K562 (cell line): ENCODE measurements around the gene NR2E1. TPM values are rescaled to one million over a fixed set of nuclear protein-coding genes. Genes with fewer than 3 reads are reported as not detected.

Experiments
- ATAC-seq: fragments of 200-7000 bp; cut with Tn5 transposase; 3 replicates; pipeline ENCODE4 v1.9.1; 2020; ENCODE audit warnings: moderate library complexity
- BruUV-seq: library from RNA; stranded (reverse); fragments of 400-500 nt; replicated peaks from 2 replicates; lab custom pipeline; 2021; lab: Mats Ljungman, UMichigan
- CTCF ChIA-PET: fragments of 300-600 bp; formaldehyde crosslinking; extraction: SDS; loops from one replicate; lab custom pipeline; 2021; ENCODE audit warnings: low intra/inter-chr PET ratio; lab: Yijun Ruan, JAX
- POLR2A ChIA-PET: fragments of 300-600, 350-650 bp; sonication (Branson Sonifier 250); formaldehyde crosslinking; extraction: SDS; loops from one replicate; lab custom pipeline; 2021; ENCODE audit warnings: antibody characterized with exemption, inconsistent platforms; lab: Yijun Ruan, JAX
- DNase-seq, 4 experiments: peaks; one replicate each; pipeline versions ENCODE4 v3.0.0 to v3.0.0-alpha.2; 2011 to 2018; ENCODE audit warnings: low spot score in 3 of 4, mixed read lengths in 3 of 4; ENCODE audit errors: extremely low read depth in 1 of 4
- FAIRE-seq: peaks from 2 replicates; lab custom pipeline; 2011; peaks lifted over from hg19 to GRCh38; lab: Jason Lieb, UNC
- H2AFZ ChIP-seq: 2 replicates; pipeline ENCODE4 v1.6.0; 2011; ENCODE audit warnings: low read depth, low read length, control low read depth, inconsistent platforms
- H3K27ac ChIP-seq: fragments of 200-600 bp; 3 replicates; pipeline ENCODE4 v1.8.0; 2011; ENCODE audit warnings: low read depth, mild to moderate bottlenecking, control low read depth, inconsistent platforms, low read length, moderate library complexity, mixed read lengths; ENCODE audit errors: extremely low read depth
- H3K27me3 ChIP-seq, 2 experiments: fragments of 300-600 bp in 1 of 2; 2 replicates in 1 of 2; 3 replicates in 1 of 2; pipeline versions ENCODE4 v1.6.0 to v1.8.0; 2011; ENCODE audit warnings: inconsistent platforms in 2 of 2, low read length in 2 of 2, mild to moderate bottlenecking in 1 of 2, mixed read lengths in 1 of 2, moderate library complexity in 1 of 2; ENCODE audit not compliant: control insufficient read depth in 2 of 2, insufficient read depth in 2 of 2
- H3K36me3 ChIP-seq: fragments of 300-600 bp; 3 replicates; pipeline ENCODE4 v1.8.0; 2011; ENCODE audit warnings: mild to moderate bottlenecking, low read length, inconsistent platforms; ENCODE audit not compliant: control insufficient read depth, insufficient read depth
- H3K4me1 ChIP-seq, 2 experiments: fragments of 200-600 bp in 1 of 2; replicated peaks in 1 of 2; 2 replicates in 1 of 2; 3 replicates in 1 of 2; pipeline versions ENCODE4 v1.5.1 to v1.8.0; 2011; ENCODE audit warnings: inconsistent platforms in 2 of 2, low read length in 2 of 2, mild to moderate bottlenecking in 1 of 2, mixed read lengths in 1 of 2, moderate library complexity in 1 of 2; ENCODE audit not compliant: control insufficient read depth in 2 of 2, insufficient read depth in 2 of 2
- H3K4me2 ChIP-seq: 2 replicates; pipeline ENCODE4 v1.6.1; 2011; ENCODE audit warnings: low read length, control low read depth, inconsistent platforms, mixed read lengths; ENCODE audit not compliant: insufficient read depth
- H3K4me3 ChIP-seq: fragments of 200-600 bp; sonication (generic), shearing (Covaris generic); 2 replicates; pipeline ENCODE4 v1.5.1; 2016; ENCODE audit warnings: control low read depth, inconsistent platforms
- H3K79me2 ChIP-seq: fragments of 200-600 bp; 3 replicates; pipeline ENCODE4 v1.8.0; 2011; ENCODE audit warnings: low read length, inconsistent platforms; ENCODE audit not compliant: control insufficient read depth, insufficient read depth
- H3K9ac ChIP-seq, 2 experiments: 2 replicates each; pipeline versions ENCODE4 v1.6.0 to v1.6.1; 2011; ENCODE audit warnings: low read depth in 2 of 2, low read length in 2 of 2, control low read depth in 1 of 2, inconsistent platforms in 1 of 2, mild to moderate bottlenecking in 1 of 2, mixed read lengths in 1 of 2; ENCODE audit not compliant: insufficient read depth in 1 of 2
- H3K9me1 ChIP-seq: one replicate; pipeline ENCODE4 v1.6.0; 2011; ENCODE audit warnings: inconsistent platforms, mild to moderate bottlenecking, low read length, moderate library complexity; ENCODE audit not compliant: control insufficient read depth, insufficient read depth
- H3K9me3 ChIP-seq: replicated peaks from 2 replicates; pipeline ENCODE4 v1.5.1; 2011; ENCODE audit warnings: low read depth, low read length, inconsistent platforms; ENCODE audit not compliant: control insufficient read depth, insufficient read depth
- H4K20me1 ChIP-seq: replicated peaks from 2 replicates; pipeline ENCODE4 v1.6.1; 2011; ENCODE audit warnings: low read length, inconsistent platforms, mixed read lengths; ENCODE audit not compliant: control insufficient read depth, insufficient read depth
- CXXC5 ChIP-seq: fragments of 250-450 bp; sonication (Bioruptor Pico); IDR thresholded peaks from 2 replicates; pipeline ENCODE4 v1.8.0; 2022; ENCODE audit warnings: inconsistent platforms, mild to moderate bottlenecking, moderate library complexity
- ETV6 ChIP-seq, 3 experiments: fragments of 150-350 bp in 1 of 3; sonication (generic) in 1 of 3; formaldehyde crosslinking in 1 of 3; IDR thresholded peaks; 2 replicates each; pipeline versions ENCODE4 v1.6.1 to v1.8.0; 2014 to 2022; ENCODE audit warnings: borderline replicate concordance in 2 of 3, low read depth in 2 of 3, antibody characterized with exemption in 1 of 3, low read length in 1 of 3, mild to moderate bottlenecking in 1 of 3, missing genetic modification reagents in 1 of 3
- HMG20A ChIP-seq: fragments of 450-650 bp; formaldehyde crosslinking; conservative IDR thresholded peaks from 2 replicates; pipeline ENCODE4 v1.4.0; 2020; ENCODE audit warnings: mild to moderate bottlenecking, mixed read lengths
- HNRNPLL ChIP-seq: fragments of 200-400 bp; formaldehyde crosslinking; IDR thresholded peaks from 2 replicates; pipeline ENCODE4 v1.6.1; 2017; ENCODE audit warnings: low read length, low read depth, mild to moderate bottlenecking; ENCODE audit not compliant: poor library complexity, severe bottlenecking
- IRF2 ChIP-seq: sonication (generic); formaldehyde crosslinking; IDR thresholded peaks from 2 replicates; pipeline ENCODE4 v1.8.1; 2022; ENCODE audit warnings: mild to moderate bottlenecking, missing genetic modification reagents
- NFE2L1 ChIP-seq: fragments of 450-650 bp; IDR thresholded peaks from 2 replicates; pipeline ENCODE4 v1.6.1; 2016; ENCODE audit warnings: missing genetic modification characterization, low read depth, mild to moderate bottlenecking, missing compliant biosample characterization, moderate library complexity, borderline replicate concordance
- NRF1 ChIP-seq, 2 experiments: fragments of 450-650 bp; IDR thresholded peaks in 1 of 2; conservative IDR thresholded peaks in 1 of 2; 2 replicates each; pipeline ENCODE4 v1.6.1; 2014; ENCODE audit warnings: mild to moderate bottlenecking in 2 of 2
- RAD21 ChIP-seq, 2 experiments: fragments of 250-450 bp in 1 of 2; fragments of 450-650 bp in 1 of 2; sonication (Bioruptor Pico) in 1 of 2; formaldehyde crosslinking in 1 of 2; IDR thresholded peaks in 1 of 2; conservative IDR thresholded peaks in 1 of 2; 2 replicates each; pipeline versions ENCODE4 v1.4.0 to v1.8.0; 2020 to 2022; ENCODE audit warnings: mild to moderate bottlenecking in 2 of 2, moderate library complexity in 1 of 2
- WGBS: fragments of 100-300 bp; shearing (Covaris generic); methylation state at CpG from one replicate; pipeline ENCODE4 v1.1.6; 2016; ENCODE audit warnings: low coverage, mixed read lengths; ENCODE audit not compliant: insufficient coverage; ENCODE audit errors: missing lambda C conversion rate; 5-methylcytosine and 5-hydroxymethylcytosine counted together
- in situ Hi-C: fragments of 300-500 bp; cut with MboI; formaldehyde crosslinking; loops from 4 replicates; pipeline ENCODE4 v1.15.0; 2018; ENCODE audit warnings: inconsistent platforms, mixed read lengths
- intact Hi-C: fragments of 100-400 bp; cut with micrococcal nuclease; formaldehyde crosslinking; loops from 2 replicates; pipeline ENCODE4 v1.14.2; 2022
- polyA plus RNA-seq, 8 experiments: library from polyadenylated mRNA; depleted of rRNA in 4 of 8; stranded (reverse) in 5 of 8; unstranded in 3 of 8; fragments of >200 nt; fragmentation: Nextera tagmentation in 2 of 8; fragmentation: Illumina TruSeq in 1 of 8; extraction: Ambion mirVana in 2 of 8; extraction: Trizol in 1 of 8; gene quantifications; 2 replicates each; pipeline versions ENCODE4 v1.2.1 to v1.2.3, GENCODE V29; 2011 to 2014; ENCODE audit warnings: inconsistent platforms in 1 of 8, missing spikeins in 1 of 8
- total RNA-seq, 7 experiments: library from RNA; depleted of rRNA in 6 of 7; stranded (reverse); fragments of >200 nt in 6 of 7; fragmentation: Illumina TruSeq in 2 of 7; extraction: Trizol in 2 of 7; gene quantifications; 2 replicates each; pipeline versions ENCODE4 v1.2.1 to v1.2.3, GENCODE V29; 2011 to 2021; ENCODE audit warnings: low replicate concordance in 1 of 7
- TF ChIP-seq, protein P1 (sequence below), 2 experiments: fragments of 450-650 bp; conservative IDR thresholded peaks; 2 replicates each; pipeline ENCODE4 v1.6.1; 2017; ENCODE audit warnings: mild to moderate bottlenecking in 2 of 2, moderate library complexity in 2 of 2
- TF ChIP-seq, protein P2 (sequence below): sonication (generic); formaldehyde crosslinking; IDR thresholded peaks from 2 replicates; pipeline ENCODE4 v1.9.0; 2022; ENCODE audit warnings: mild to moderate bottlenecking, missing genetic modification reagents
- TF ChIP-seq, protein P3 (sequence below): sonication (generic); formaldehyde crosslinking; IDR thresholded peaks from 2 replicates; pipeline ENCODE4 v1.5.0; 2020; ENCODE audit warnings: missing genetic modification reagents
- TF ChIP-seq, protein P4 (sequence below), 3 experiments: IDR thresholded peaks in 2 of 3; conservative IDR thresholded peaks in 1 of 3; 2 replicates each; pipeline ENCODE4 v1.5.1; 2011 to 2012; ENCODE audit warnings: low read length in 3 of 3, mild to moderate bottlenecking in 3 of 3, control low read depth in 2 of 3, improper control_type of control experiment in 1 of 3, inconsistent platforms in 1 of 3, low read depth in 1 of 3, mixed read lengths in 1 of 3, moderate library complexity in 1 of 3; ENCODE audit not compliant: insufficient read depth in 2 of 3

Gene NR2E1
- total and polyA plus RNA-seq, 9 of the 15 experiments (the other 6 are each of a cell fraction or from before 2014, with no cell fraction given): not detected

DNA sequence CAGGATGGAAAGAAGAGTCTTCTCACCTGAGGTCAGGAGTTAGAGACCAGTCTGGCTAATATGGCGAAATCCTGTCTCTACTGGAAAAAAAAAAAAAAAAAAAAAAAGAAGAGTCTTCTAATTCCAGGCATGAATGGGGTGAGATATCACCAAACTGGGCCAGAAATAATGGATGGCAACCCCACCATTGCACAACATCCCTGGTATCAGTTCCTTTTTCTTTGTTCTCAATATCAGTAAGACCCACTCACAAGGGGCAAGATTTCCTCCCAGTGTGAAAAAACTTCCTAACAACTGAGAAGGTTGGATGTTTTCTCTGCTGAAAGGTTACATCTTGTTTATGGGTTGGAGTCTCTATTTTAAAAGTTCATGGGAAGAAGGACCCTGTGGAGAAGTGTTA is 23.6 kb upstream of the NR2E1 start (continued):
- TF ChIP-seq, protein P1, sequence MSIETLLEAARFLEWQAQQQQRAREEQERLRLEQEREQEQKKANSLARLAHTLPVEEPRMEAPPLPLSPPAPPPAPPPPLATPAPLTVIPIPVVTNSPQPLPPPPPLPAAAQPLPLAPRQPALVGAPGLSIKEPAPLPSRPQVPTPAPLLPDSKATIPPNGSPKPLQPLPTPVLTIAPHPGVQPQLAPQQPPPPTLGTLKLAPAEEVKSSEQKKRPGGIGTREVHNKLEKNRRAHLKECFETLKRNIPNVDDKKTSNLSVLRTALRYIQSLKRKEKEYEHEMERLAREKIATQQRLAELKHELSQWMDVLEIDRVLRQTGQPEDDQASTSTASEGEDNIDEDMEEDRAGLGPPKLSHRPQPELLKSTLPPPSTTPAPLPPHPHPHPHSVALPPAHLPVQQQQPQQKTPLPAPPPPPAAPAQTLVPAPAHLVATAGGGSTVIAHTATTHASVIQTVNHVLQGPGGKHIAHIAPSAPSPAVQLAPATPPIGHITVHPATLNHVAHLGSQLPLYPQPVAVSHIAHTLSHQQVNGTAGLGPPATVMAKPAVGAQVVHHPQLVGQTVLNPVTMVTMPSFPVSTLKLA (conservative IDR thresholded peaks at IDR 0.05): no peak
- no peak for TF ChIP-seq NFE2L1 (tag)
- no peak for TF ChIP-seq HMG20A (CRISPR knock-in tag)

DNA sequence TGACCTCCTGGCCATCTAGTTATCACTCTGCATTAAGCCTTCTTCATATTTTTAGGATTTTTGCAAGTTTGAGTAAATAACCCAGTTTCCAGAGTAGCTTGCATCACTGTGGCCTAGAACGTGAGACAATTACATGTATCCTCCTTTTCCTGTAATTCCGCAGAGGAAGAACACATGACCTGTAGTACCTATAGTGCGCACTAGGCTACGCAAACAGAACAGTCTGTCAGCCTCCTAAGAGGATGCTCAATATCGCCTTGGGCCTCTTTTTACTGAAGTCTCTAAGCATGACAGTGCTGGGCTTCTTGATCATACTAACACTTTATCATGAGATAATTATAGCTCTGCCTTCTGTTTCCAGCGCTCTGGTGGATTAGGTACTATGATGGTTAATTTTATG is 20.2 kb upstream of the NR2E1 start:
- intact Hi-C loops (no loop called here), in situ Hi-C loops (no loop called here)
- ATAC-seq (peak; percentile 94), DNase-seq (peak in 3 of 4 experiments; percentile 43 to 52 (median 50)), FAIRE-seq (peak; percentile 48)
- Histone ChIP-seq H3K36me3 (no peaks in the 10 kb centered on the region), H3K27ac (no peak overlapping the region), H3K79me2 (no peaks in the 10 kb centered on the region), H2AFZ (no peak overlapping the region), H3K4me3 (no peak overlapping the region), H3K27me3 (no peaks in the 10 kb centered on the region; a peak in 2 of 5 replicates), H3K9me3 (no peaks in the 10 kb centered on the region), H4K20me1 (no peaks in the 10 kb centered on the region), H3K9me1 (no peaks in the 10 kb centered on the region), H3K4me1 (no peaks in the 10 kb centered on the region), H3K4me2 (no peak overlapping the region), H3K9ac (no peak overlapping the region)
- BruUV-seq: no TSS peak
- 11% methylated on average over 6 of the region's 6 CpGs for WGBS
- ChIA-PET CTCF (no interaction called here), POLR2A (interaction anchor here (0.7 to 1.0 kb wide), 3 partner anchors 10 to 390 kb away, joined by 3 read pairs; no protein-coding TSS in a partner anchor)
- TF ChIP-seq IRF2 (CRISPR knock-in tag): no peak
- TF ChIP-seq, protein P2, sequence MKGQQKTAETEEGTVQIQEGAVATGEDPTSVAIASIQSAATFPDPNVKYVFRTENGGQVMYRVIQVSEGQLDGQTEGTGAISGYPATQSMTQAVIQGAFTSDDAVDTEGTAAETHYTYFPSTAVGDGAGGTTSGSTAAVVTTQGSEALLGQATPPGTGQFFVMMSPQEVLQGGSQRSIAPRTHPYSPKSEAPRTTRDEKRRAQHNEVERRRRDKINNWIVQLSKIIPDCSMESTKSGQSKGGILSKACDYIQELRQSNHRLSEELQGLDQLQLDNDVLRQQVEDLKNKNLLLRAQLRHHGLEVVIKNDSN: 0 out of 2 replicates have a peak, but pooled peaks have one; percentile 23
- peak; percentile 25 to 48; a peak in 2 of 4 replicates for TF ChIP-seq NRF1 (conservative IDR thresholded peaks at IDR 0.05 in 1 of 2, IDR thresholded peaks at IDR 0.05 in 1 of 2)
- no peak for TF ChIP-seq CXXC5
- TF ChIP-seq RAD21 (CRISPR knock-in tag; conservative IDR thresholded peaks at IDR 0.05 in 1 of 2, IDR thresholded peaks at IDR 0.05 in 1 of 2): peak in 1 of 2 experiments; percentile 71; a peak in 2 of 4 replicates
- TF ChIP-seq HNRNPLL: peak; percentile 53
- TF ChIP-seq, protein P3, sequence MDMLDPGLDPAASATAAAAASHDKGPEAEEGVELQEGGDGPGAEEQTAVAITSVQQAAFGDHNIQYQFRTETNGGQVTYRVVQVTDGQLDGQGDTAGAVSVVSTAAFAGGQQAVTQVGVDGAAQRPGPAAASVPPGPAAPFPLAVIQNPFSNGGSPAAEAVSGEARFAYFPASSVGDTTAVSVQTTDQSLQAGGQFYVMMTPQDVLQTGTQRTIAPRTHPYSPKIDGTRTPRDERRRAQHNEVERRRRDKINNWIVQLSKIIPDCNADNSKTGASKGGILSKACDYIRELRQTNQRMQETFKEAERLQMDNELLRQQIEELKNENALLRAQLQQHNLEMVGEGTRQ (CRISPR knock-in tag): peak; percentile 50
- TF ChIP-seq, protein P4, sequence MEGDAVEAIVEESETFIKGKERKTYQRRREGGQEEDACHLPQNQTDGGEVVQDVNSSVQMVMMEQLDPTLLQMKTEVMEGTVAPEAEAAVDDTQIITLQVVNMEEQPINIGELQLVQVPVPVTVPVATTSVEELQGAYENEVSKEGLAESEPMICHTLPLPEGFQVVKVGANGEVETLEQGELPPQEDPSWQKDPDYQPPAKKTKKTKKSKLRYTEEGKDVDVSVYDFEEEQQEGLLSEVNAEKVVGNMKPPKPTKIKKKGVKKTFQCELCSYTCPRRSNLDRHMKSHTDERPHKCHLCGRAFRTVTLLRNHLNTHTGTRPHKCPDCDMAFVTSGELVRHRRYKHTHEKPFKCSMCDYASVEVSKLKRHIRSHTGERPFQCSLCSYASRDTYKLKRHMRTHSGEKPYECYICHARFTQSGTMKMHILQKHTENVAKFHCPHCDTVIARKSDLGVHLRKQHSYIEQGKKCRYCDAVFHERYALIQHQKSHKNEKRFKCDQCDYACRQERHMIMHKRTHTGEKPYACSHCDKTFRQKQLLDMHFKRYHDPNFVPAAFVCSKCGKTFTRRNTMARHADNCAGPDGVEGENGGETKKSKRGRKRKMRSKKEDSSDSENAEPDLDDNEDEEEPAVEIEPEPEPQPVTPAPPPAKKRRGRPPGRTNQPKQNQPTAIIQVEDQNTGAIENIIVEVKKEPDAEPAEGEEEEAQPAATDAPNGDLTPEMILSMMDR (IDR thresholded peaks at IDR 0.05 in 2 of 3, conservative IDR thresholded peaks at IDR 0.05 in 1 of 3; ENCODE audit: insufficient read depth in 2 of 3, low read depth in 1 of 3, low read length in 3 of 3): peak; percentile 49 to 56 (median 53)
- TF ChIP-seq ETV6 (IDR thresholded peaks at IDR 0.05; ENCODE audit: borderline replicate concordance in 1 of 2, low read depth in 2 of 2, low read length in 1 of 2): no peak
- TF ChIP-seq ETV6 (CRISPR knock-in tag; IDR thresholded peaks at IDR 0.05; ENCODE audit: borderline replicate concordance): no peak
